Activated T-helper 1 cell treated with anti-CD3 and anti-CD28 coated beads, Interleukin-12 subunit alpha, Interleukin-12 subunit beta, Interleukin-2, Interleukin-4 antibody, amounts not matched to agents 30 ng/mL and 10 ng/mL and 1 ng/mL, durations not matched to agents 14 hours and 24 hours and 36 hours (primary cell): ENCODE data around the gene NELFCD. TPM values are rescaled to one million over a fixed set of nuclear protein-coding genes. Genes with fewer than 3 reads are reported as not detected.

Source experiments
- DNase-seq: peaks from one replicate; pipeline ENCODE4 v3.0.0; 2021; ENCODE audit warnings: low spot score
- H3K27ac Mint-ChIP-seq: one replicate; pipeline ENCODE4 v1.8.0; 2021; ENCODE audit warnings: mild to moderate bottlenecking, mixed read lengths
- H3K27me3 Mint-ChIP-seq: one replicate; pipeline ENCODE4 v1.8.0; 2022; ENCODE audit warnings: mild to moderate bottlenecking, moderate library complexity, mixed read lengths; ENCODE audit not compliant: insufficient read depth
- H3K36me3 Mint-ChIP-seq: one replicate; pipeline ENCODE4 v1.8.0; 2021; ENCODE audit warnings: low read depth, mixed read lengths
- H3K4me1 Mint-ChIP-seq: one replicate; pipeline ENCODE4 v1.8.0; 2021; ENCODE audit warnings: low read depth, mixed read lengths
- H3K4me3 Mint-ChIP-seq: one replicate; pipeline ENCODE4 v1.8.0; 2021; ENCODE audit warnings: mild to moderate bottlenecking, moderate library complexity, mixed read lengths
- H3K9me3 Mint-ChIP-seq: one replicate; pipeline ENCODE4 v1.8.0; 2021; ENCODE audit warnings: mixed read lengths
- intact Hi-C: fragments of 100-400 bp; cut with micrococcal nuclease; formaldehyde crosslinking; loops from one replicate; pipeline ENCODE4 v1.15.1; 2024
- total RNA-seq: library from RNA; stranded (reverse); gene quantifications from 2 replicates; pipeline ENCODE4 v1.2.3, GENCODE V29; 2022

The NELFCD gene
- total RNA-seq, 1 donor from 2014 or later, result 121 TPM

- no peaks in the 10 kb centered on the region for H3K9me3 Mint-ChIP-seq
- peaks cover 2% of the 10 kb centered on the region for H3K27me3 Mint-ChIP-seq
- no peak overlapping the region for H3K27ac Mint-ChIP-seq
- DNase-seq, result no peak
- peaks cover 34% of the 10 kb centered on the region for H3K4me1 Mint-ChIP-seq
- peaks cover 8% of the 10 kb centered on the region for H3K36me3 Mint-ChIP-seq
- no peak overlapping the region for H3K4me3 Mint-ChIP-seq
- intact Hi-C loops, result no loop called here
These were observed 36.6 kb downstream of the NELFCD start for GRCh38 chr20:59017493-59018231.

GRCh38 chr20:59018817-59019216, 37.8 kb downstream of the NELFCD start:
- intact Hi-C loops, result no loop called here
- no peak for DNase-seq
- Mint-ChIP-seq H3K27me3 (no peaks in the 10 kb centered on the region), H3K4me1 (peaks cover 28% of the 10 kb centered on the region), H3K9me3 (no peaks in the 10 kb centered on the region), H3K36me3 (peaks cover 11% of the 10 kb centered on the region), H3K4me3 (no peak overlapping the region), H3K27ac (no peak overlapping the region)

DNA sequence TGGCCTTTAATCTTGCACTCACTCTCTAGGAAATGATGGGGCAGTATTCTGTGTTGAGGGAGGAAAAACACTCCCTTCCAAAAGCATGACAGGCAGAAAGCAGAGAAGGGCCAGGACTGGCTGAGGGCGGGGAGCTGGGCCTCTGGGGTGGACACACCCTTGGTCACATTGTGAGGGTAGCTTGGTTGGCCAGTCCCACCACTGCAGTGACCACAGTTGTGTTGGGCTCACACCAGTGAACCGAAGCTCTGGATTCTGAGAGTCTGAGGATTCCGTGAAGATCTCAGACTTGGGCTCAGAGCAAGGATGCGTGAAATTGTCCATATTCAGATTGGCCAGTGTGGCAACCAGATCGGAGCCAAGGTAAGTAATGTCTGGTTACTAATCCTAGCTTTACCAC, 38.2 kb downstream of the NELFCD start, which contains the start of gene TUBB1:
TUBB1 (plus strand) TSS at position 213 of the 400 bp plus-strand sequence; CDS start at position 307, 94 bp downstream.
- intact Hi-C loops, result no loop called here
- Mint-ChIP-seq H3K27me3 (no peaks in the 10 kb centered on the region), H3K4me1 (peaks cover 24% of the 10 kb centered on the region), H3K4me3 (no peak within 1 kb of the TSS), H3K27ac (no peak within 1 kb of the TSS), H3K9me3 (no peaks in the 10 kb centered on the region), H3K36me3 (peaks cover 15% of the 10 kb centered on the region)
- no peak for DNase-seq

- Mint-ChIP-seq H3K27ac (no peak overlapping the region), H3K36me3 (peaks cover 25% of the 10 kb centered on the region), H3K27me3 (no peaks in the 10 kb centered on the region), H3K4me3 (no peak overlapping the region), H3K4me1 (peaks cover 24% of the 10 kb centered on the region), H3K9me3 (no peaks in the 10 kb centered on the region)
- no peak for DNase-seq
- intact Hi-C loops, result no loop called here
These were observed 40.0 kb downstream of the NELFCD start for GRCh38 chr20:59020938-59021551.

- no peak overlapping the region for H3K4me3 Mint-ChIP-seq
- no peak overlapping the region for H3K27ac Mint-ChIP-seq
- intact Hi-C loops, result no loop called here
- H3K9me3 Mint-ChIP-seq, result no peaks in the 10 kb centered on the region
- no peak for DNase-seq
- no peaks in the 10 kb centered on the region for H3K27me3 Mint-ChIP-seq
- H3K4me1 Mint-ChIP-seq, result peaks cover 23% of the 10 kb centered on the region
- H3K36me3 Mint-ChIP-seq, result peaks cover 39% of the 10 kb centered on the region
These were observed 41.7 kb downstream of the NELFCD start for GRCh38 chr20:59022754-59023153.

DNA sequence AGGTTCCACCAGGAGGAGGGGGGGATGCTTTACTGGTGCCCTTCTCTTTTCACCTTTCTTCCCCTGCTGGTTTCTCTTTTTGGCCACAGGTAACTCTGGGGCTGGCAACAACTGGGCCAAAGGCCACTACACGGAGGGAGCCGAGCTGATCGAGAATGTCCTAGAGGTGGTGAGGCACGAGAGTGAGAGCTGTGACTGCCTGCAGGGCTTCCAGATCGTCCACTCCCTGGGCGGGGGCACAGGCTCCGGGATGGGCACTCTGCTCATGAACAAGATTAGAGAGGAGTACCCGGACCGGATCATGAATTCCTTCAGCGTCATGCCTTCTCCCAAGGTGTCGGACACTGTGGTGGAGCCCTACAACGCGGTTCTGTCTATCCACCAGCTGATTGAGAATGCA, 42.6 kb downstream of the NELFCD start:
- Mint-ChIP-seq H3K27me3 (no peaks in the 10 kb centered on the region), H3K9me3 (no peaks in the 10 kb centered on the region), H3K27ac (no peak overlapping the region), H3K36me3 (peaks cover 44% of the 10 kb centered on the region), H3K4me1 (peaks cover 31% of the 10 kb centered on the region), H3K4me3 (no peak overlapping the region)
- DNase-seq, result no peak
- intact Hi-C loops, result no loop called here

DNA sequence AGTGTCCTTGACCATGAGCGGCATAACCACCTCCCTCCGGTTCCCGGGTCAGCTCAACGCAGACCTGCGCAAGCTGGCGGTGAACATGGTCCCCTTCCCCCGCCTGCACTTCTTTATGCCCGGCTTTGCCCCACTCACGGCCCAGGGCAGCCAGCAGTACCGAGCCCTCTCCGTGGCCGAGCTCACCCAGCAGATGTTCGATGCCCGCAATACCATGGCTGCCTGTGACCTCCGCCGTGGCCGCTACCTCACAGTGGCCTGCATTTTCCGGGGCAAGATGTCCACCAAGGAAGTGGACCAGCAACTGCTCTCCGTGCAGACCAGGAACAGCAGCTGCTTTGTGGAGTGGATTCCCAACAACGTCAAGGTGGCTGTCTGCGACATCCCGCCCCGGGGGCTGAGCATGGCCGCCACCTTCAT, 43.1 kb downstream of the NELFCD start:
- Mint-ChIP-seq H3K4me1 (peaks cover 36% of the 10 kb centered on the region), H3K36me3 (peaks cover 49% of the 10 kb centered on the region), H3K4me3 (no peak overlapping the region), H3K27me3 (no peaks in the 10 kb centered on the region), H3K27ac (no peak overlapping the region), H3K9me3 (no peaks in the 10 kb centered on the region)
- no peak for DNase-seq
- intact Hi-C loops, result no loop called here

- no peak for DNase-seq
- H3K4me1 Mint-ChIP-seq, result peaks cover 46% of the 10 kb centered on the region
- H3K27me3 Mint-ChIP-seq, result no peaks in the 10 kb centered on the region
- H3K36me3 Mint-ChIP-seq, result peaks cover 57% of the 10 kb centered on the region
- H3K27ac Mint-ChIP-seq, result no peak overlapping the region
- no peaks in the 10 kb centered on the region for H3K9me3 Mint-ChIP-seq
- H3K4me3 Mint-ChIP-seq, result no peak overlapping the region
- intact Hi-C loops, result no loop called here
These were observed 44.0 kb downstream of the NELFCD start for GRCh38 chr20:59025086-59025485.

DNA sequence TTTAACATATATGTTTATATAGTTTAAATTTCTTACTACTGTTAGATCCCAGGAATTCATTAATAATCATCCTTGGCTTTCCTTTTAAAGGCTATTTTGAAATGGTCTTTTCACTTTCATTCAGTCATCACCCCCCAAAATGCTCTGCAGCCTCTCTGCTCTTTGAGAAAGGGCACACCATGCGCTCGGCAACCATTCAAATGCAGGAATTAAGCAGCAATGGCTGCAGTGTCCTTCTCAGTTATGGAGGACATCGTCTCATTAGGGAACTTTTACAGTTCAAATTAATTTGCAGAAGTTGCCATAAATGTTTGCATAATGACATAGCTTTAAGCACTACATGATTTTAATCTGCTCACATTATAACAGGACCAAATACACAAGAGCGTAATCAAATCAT, 44.5 kb downstream of the NELFCD start:
- H3K4me1 Mint-ChIP-seq, result peaks cover 50% of the 10 kb centered on the region
- H3K4me3 Mint-ChIP-seq, result no peak overlapping the region
- DNase-seq, result no peak
- no peak overlapping the region for H3K27ac Mint-ChIP-seq
- peaks cover 61% of the 10 kb centered on the region for H3K36me3 Mint-ChIP-seq
- no peaks in the 10 kb centered on the region for H3K27me3 Mint-ChIP-seq
- intact Hi-C loops, result no loop called here
- H3K9me3 Mint-ChIP-seq, result no peaks in the 10 kb centered on the region

- DNase-seq, result no peak
- Mint-ChIP-seq H3K27me3 (no peaks in the 10 kb centered on the region), H3K4me1 (peaks cover 59% of the 10 kb centered on the region), H3K4me3 (no peak overlapping the region), H3K9me3 (no peaks in the 10 kb centered on the region), H3K27ac (peak overlapping the region; percentile 37), H3K36me3 (peaks cover 68% of the 10 kb centered on the region)
- intact Hi-C loops, result no loop called here
These were observed 46.1 kb downstream of the NELFCD start for GRCh38 chr20:59026904-59027740.

DNA sequence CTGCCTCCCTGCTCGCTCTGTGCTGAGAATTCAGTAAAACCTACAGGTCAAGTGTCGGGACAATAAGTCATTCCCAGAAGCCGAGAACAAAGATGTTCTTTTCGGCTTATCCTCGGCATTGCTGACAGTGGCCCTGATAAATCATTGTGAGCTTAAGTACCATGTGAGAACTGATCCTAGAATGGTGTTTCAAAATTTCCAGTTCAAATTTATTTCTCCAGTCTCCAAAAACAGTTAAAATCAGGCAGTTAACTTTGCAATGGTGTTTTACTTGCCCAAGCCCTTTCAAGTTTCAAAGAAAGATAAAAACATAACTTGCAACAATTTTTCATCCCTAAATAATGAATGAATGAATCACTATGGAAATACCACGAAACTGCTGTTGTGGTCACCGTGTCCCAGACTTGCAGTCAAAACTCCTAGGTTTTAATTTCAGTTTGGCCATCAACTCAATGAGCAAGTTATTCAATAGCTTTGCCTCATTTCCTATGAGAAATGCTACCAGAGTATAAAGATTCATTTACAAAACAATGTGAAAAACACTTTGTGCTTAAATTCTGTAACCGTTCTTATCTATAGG, 46.8 kb downstream of the NELFCD start:
- Mint-ChIP-seq H3K27me3 (no peaks in the 10 kb centered on the region), H3K4me1 (peaks cover 62% of the 10 kb centered on the region), H3K27ac (no peak overlapping the region), H3K36me3 (peaks cover 66% of the 10 kb centered on the region), H3K4me3 (peak overlapping the region; percentile 1), H3K9me3 (no peaks in the 10 kb centered on the region)
- no peak for DNase-seq
- intact Hi-C loops, result no loop called here

DNA sequence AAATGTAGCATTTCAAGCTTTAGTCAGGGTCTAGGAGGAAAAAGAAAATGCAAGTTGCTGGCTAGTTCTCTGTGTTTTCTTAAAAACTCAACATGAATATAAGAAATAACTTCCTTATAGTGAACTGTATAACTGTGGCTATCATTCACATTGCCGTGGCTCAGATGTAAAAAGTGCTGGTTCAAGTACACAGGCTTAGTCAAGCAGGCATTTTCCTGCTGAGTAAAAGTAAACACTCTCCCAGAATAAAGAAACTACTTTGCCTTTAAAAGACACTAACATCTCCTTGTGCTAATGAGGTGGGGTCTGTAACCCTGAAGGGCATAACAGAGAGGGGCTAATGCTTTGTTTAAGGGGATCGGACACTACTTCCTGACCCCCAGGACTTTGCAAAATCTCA, 47.8 kb downstream of the NELFCD start:
- Mint-ChIP-seq H3K27ac (no peak overlapping the region), H3K9me3 (no peaks in the 10 kb centered on the region), H3K4me3 (peak overlapping the region; percentile 65), H3K4me1 (peaks cover 63% of the 10 kb centered on the region), H3K27me3 (no peaks in the 10 kb centered on the region), H3K36me3 (peaks cover 66% of the 10 kb centered on the region)
- no peak for DNase-seq
- intact Hi-C loops, result no loop called here
